Parathyroid adenoma (tissue), 2 donors: ENCODE data around the gene TNS2.

ENCODE experiments used
- H2AFZ ChIP-seq: fragments of 300-600 bp; sonication (generic); one replicate; pipeline ENCODE4 v1.7.0; 2017; ENCODE audit warnings: antibody characterized with exemption, mild to moderate bottlenecking
- H3K27ac ChIP-seq: fragments of 300-600 bp; sonication (generic); one replicate; pipeline ENCODE4 v1.7.0; 2017
- H3K27me3 ChIP-seq: fragments of 300-600 bp; sonication (generic); one replicate; pipeline ENCODE4 v1.7.0; 2017; ENCODE audit warnings: low read length; ENCODE audit not compliant: control insufficient read depth, insufficient read depth
- H3K36me3 ChIP-seq: fragments of 300-600 bp; sonication (generic); one replicate; pipeline ENCODE4 v1.7.0; 2017; ENCODE audit warnings: low read length; ENCODE audit not compliant: control insufficient read depth, insufficient read depth
- H3K4me1 ChIP-seq: fragments of 300-600 bp; sonication (generic); one replicate; pipeline ENCODE4 v1.7.0; 2017; ENCODE audit warnings: control low read depth
- H3K4me2 ChIP-seq: fragments of 300-600 bp; sonication (generic); one replicate; pipeline ENCODE4 v1.7.0; 2017; ENCODE audit warnings: low read length
- H3K4me3 ChIP-seq: fragments of 300-600 bp; sonication (generic); one replicate; pipeline ENCODE4 v1.7.0; 2017; ENCODE audit warnings: low read depth, low read length
- H3K79me2 ChIP-seq: fragments of 300-600 bp; sonication (generic); one replicate; pipeline ENCODE4 v1.7.0; 2017; ENCODE audit warnings: control low read depth
- H3K9ac ChIP-seq: fragments of 300-600 bp; sonication (generic); one replicate; pipeline ENCODE4 v1.7.0; 2017; ENCODE audit warnings: mild to moderate bottlenecking
- H3K9me3 ChIP-seq: fragments of 300-600 bp; sonication (generic); one replicate; pipeline ENCODE4 v1.7.0; 2017; ENCODE audit warnings: low read length; ENCODE audit not compliant: control insufficient read depth
- CTCF ChIP-seq: fragments of 300-600 bp; sonication (generic); IDR thresholded peaks from one replicate; pipeline ENCODE4 v1.7.0; 2017; ENCODE audit warnings: antibody characterized with exemption, mild to moderate bottlenecking
- donor health status: primary hyperparathyroidism.

Gene TNS2

GRCh38 chr12:53053218-53054111 lies 3.6 kb downstream of the TNS2 start:
- peak overlapping the region; percentile 70 for H3K4me3 ChIP-seq

GRCh38 chr12:53054112-53054878 lies 4.4 kb downstream of the TNS2 start:
- Histone ChIP-seq H3K9ac (peak overlapping the region; percentile 29), H3K27ac (peak overlapping the region; percentile 100), H3K4me3 (peak overlapping the region; percentile 70), H3K4me1 (peaks cover 44% of the 10 kb centered on the region), H3K36me3 (no peaks in the 10 kb centered on the region), H2AFZ (peak overlapping the region; percentile 70), H3K27me3 (no peaks in the 10 kb centered on the region), H3K9me3 (no peaks in the 10 kb centered on the region), H3K4me2 (peak overlapping the region; percentile 88), H3K79me2 (peaks cover 14% of the 10 kb centered on the region)
- TF ChIP-seq CTCF: peak; percentile 20

More at GRCh38 chr12:53053218-53054111, 3.6 kb downstream of the TNS2 start:
- Histone ChIP-seq H3K9ac (peak overlapping the region; percentile 29), H3K4me2 (peak overlapping the region; percentile 88), H3K27ac (peak overlapping the region; percentile 100), H3K36me3 (no peaks in the 10 kb centered on the region), H3K4me1 (peaks cover 50% of the 10 kb centered on the region), H3K27me3 (no peaks in the 10 kb centered on the region), H3K79me2 (peaks cover 14% of the 10 kb centered on the region), H3K9me3 (no peaks in the 10 kb centered on the region), H2AFZ (peak overlapping the region; percentile 70)
- TF ChIP-seq CTCF: peak; percentile 92

- H3K4me1 ChIP-seq: peaks cover 35% of the 10 kb centered on the region
- no peaks in the 10 kb centered on the region for H3K9me3 ChIP-seq
- no peaks in the 10 kb centered on the region for H3K27me3 ChIP-seq
- H3K4me2 ChIP-seq: no peak overlapping the region
- H3K36me3 ChIP-seq: no peaks in the 10 kb centered on the region
- peaks cover 12% of the 10 kb centered on the region for H3K79me2 ChIP-seq
- H3K4me3 ChIP-seq: no peak overlapping the region
- no peak overlapping the region for H2AFZ ChIP-seq
- H3K27ac ChIP-seq: peak overlapping the region; percentile 21
- no peak overlapping the region for H3K9ac ChIP-seq
- no peak for TF ChIP-seq CTCF
Observed at GRCh38 chr12:53055471-53056266, 5.8 kb downstream of the TNS2 start.

- no peak overlapping the region for H3K4me3 ChIP-seq
- TF ChIP-seq CTCF: no peak
- no peaks in the 10 kb centered on the region for H3K27me3 ChIP-seq
- H3K9me3 ChIP-seq: no peaks in the 10 kb centered on the region
- H2AFZ ChIP-seq: no peak overlapping the region
- peaks cover 35% of the 10 kb centered on the region for H3K4me1 ChIP-seq
- no peak overlapping the region for H3K9ac ChIP-seq
- no peak overlapping the region for H3K4me2 ChIP-seq
- H3K36me3 ChIP-seq: no peaks in the 10 kb centered on the region
- peaks cover 7% of the 10 kb centered on the region for H3K79me2 ChIP-seq
- H3K27ac ChIP-seq: no peak overlapping the region
Observed at GRCh38 chr12:53056296-53056695, 6.4 kb downstream of the TNS2 start.
